Measurements from ENCODE around the gene THYN1.

DNA sequence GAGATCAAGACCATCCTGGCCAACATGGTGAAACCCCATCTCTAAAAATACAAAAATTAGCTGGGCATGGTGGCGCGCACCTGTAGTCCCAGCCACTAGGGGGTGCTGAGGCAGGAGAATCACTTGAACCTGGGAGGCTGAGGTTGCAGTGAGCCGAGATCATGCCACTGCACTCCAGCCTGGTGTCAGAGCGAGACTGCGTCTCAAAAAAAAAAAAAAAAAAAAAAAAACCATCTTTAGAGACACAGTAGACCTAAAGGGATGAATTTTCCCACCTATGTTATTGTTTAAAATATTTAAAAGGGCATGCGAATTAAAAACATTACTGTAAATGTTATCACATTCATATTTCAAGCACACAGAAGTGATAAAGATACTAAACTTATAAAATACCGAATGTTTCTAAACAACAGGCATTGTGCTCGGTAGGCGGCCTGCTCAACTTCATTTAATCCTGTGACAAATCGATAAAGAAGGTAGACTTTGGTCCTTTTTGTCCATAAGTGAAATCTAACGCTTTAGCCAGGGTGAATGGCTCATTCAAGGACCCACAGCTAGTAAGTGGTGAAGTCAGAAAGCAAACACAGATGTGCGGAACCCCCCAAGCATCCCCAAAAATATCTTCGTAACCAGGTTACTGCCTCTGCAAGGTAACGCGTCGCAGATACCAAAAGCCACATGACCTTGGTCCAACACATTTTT is 45.5 kb downstream of the THYN1 start:
- TF ChIP-seq, protein P1, sequence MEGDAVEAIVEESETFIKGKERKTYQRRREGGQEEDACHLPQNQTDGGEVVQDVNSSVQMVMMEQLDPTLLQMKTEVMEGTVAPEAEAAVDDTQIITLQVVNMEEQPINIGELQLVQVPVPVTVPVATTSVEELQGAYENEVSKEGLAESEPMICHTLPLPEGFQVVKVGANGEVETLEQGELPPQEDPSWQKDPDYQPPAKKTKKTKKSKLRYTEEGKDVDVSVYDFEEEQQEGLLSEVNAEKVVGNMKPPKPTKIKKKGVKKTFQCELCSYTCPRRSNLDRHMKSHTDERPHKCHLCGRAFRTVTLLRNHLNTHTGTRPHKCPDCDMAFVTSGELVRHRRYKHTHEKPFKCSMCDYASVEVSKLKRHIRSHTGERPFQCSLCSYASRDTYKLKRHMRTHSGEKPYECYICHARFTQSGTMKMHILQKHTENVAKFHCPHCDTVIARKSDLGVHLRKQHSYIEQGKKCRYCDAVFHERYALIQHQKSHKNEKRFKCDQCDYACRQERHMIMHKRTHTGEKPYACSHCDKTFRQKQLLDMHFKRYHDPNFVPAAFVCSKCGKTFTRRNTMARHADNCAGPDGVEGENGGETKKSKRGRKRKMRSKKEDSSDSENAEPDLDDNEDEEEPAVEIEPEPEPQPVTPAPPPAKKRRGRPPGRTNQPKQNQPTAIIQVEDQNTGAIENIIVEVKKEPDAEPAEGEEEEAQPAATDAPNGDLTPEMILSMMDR (IDR thresholded peaks at IDR 0.05), result peak; percentile 90
- no peak for TF ChIP-seq ZFX (IDR thresholded peaks at IDR 0.05; ENCODE audit: borderline replicate concordance)

Measured in 22Rv1 (cell line).